MCF 10A (cell line): Measurements from ENCODE around the gene RNASEL. TPM values are rescaled to one million over a fixed set of nuclear protein-coding genes. Genes with fewer than 3 reads are reported as not detected.

Experiments
- BruUV-seq: library from RNA; stranded (reverse); fragments of 400-500 nt; replicated peaks from 2 replicates; lab custom pipeline; 2021; lab: Mats Ljungman, UMichigan
- CTCF ChIA-PET: fragments of 300-600 bp; sonication (Branson Sonifier 250); formaldehyde crosslinking; extraction: SDS; loops from one replicate; lab custom pipeline; 2021; ENCODE audit warnings: antibody characterized with exemption, inconsistent platforms; lab: Yijun Ruan, JAX
- POLR2A ChIA-PET: fragments of 300-600, 350-650 bp; sonication (Branson Sonifier 250); formaldehyde crosslinking; extraction: SDS; loops from one replicate; lab custom pipeline; 2020; ENCODE audit warnings: antibody characterized with exemption, inconsistent platforms; lab: Yijun Ruan, JAX
- DNase-seq: peaks from one replicate; pipeline ENCODE4 v3.0.0-alpha.2; 2018; ENCODE audit not compliant: unreplicated experiment
- H3K27ac Mint-ChIP-seq: one replicate; pipeline ENCODE4 v1.8.0; 2022; ENCODE audit warnings: mild to moderate bottlenecking, low read depth, mixed read lengths; ENCODE audit not compliant: unreplicated experiment
- H3K27me3 Mint-ChIP-seq: one replicate; pipeline ENCODE4 v1.8.0; 2022; ENCODE audit warnings: mixed read lengths; ENCODE audit not compliant: insufficient read depth, unreplicated experiment
- H3K36me3 Mint-ChIP-seq: one replicate; pipeline ENCODE4 v1.8.0; 2022; ENCODE audit warnings: mild to moderate bottlenecking, moderate library complexity, mixed read lengths; ENCODE audit not compliant: insufficient read depth, unreplicated experiment
- H3K4me1 Mint-ChIP-seq: one replicate; pipeline ENCODE4 v1.8.0; 2022; ENCODE audit warnings: mixed read lengths; ENCODE audit not compliant: insufficient read depth, unreplicated experiment
- H3K4me3 Mint-ChIP-seq: one replicate; pipeline ENCODE4 v1.8.0; 2022; ENCODE audit warnings: mild to moderate bottlenecking, moderate library complexity, mixed read lengths; ENCODE audit not compliant: unreplicated experiment
- H3K9me3 Mint-ChIP-seq: one replicate; pipeline ENCODE4 v1.8.0; 2022; ENCODE audit warnings: mixed read lengths; ENCODE audit not compliant: unreplicated experiment
- CTCF ChIP-seq: fragments of 200-600 bp; IDR thresholded peaks from one replicate; pipeline ENCODE4 v1.8.0; 2022; ENCODE audit warnings: antibody characterized with exemption, mild to moderate bottlenecking; ENCODE audit not compliant: unreplicated experiment
- intact Hi-C: fragments of 100-400 bp; cut with micrococcal nuclease; formaldehyde crosslinking; loops from 2 replicates; pipeline ENCODE4 v1.14.1; 2022
- total RNA-seq: library from RNA; stranded (reverse); gene quantifications from 2 replicates; pipeline ENCODE4 v1.2.3, GENCODE V29; 2022

Gene RNASEL
- total RNA-seq, 1 experiment from 2014 or later = 4.2 TPM

GRCh38 chr1:182611787-182612186 lies 22.7 kb upstream of the RNASEL start:
- Mint-ChIP-seq H3K9me3 (no peaks in the 10 kb centered on the region), H3K27ac (no peak overlapping the region), H3K27me3 (no peaks in the 10 kb centered on the region), H3K36me3 (no peaks in the 10 kb centered on the region), H3K4me1 (peaks cover 19% of the 10 kb centered on the region), H3K4me3 (no peak overlapping the region)
- CTCF ChIA-PET = interaction anchor here (0.6 to 4.2 kb wide), 13 partner anchors 8 to 566 kb away, joined by 3 to 24 read pairs (median 3); no protein-coding TSS in a partner anchor
- TF ChIP-seq CTCF = no peak
- intact Hi-C loops = loop anchor here (10.0 kb wide), 1 partner anchor 1427 kb away; no protein-coding TSS in a partner anchor
- no TSS peak for BruUV-seq
- no peak for DNase-seq
- POLR2A ChIA-PET = interaction anchor here (1.2 kb wide), 1 partner anchor 8 kb away, joined by 4 read pairs; no protein-coding TSS in a partner anchor

GRCh38 chr1:182611326-182611725 lies 22.3 kb upstream of the RNASEL start:
- TF ChIP-seq CTCF = no peak
- intact Hi-C loops = loop anchor here (10.0 kb wide), 1 partner anchor 1427 kb away; no protein-coding TSS in a partner anchor
- no TSS peak for BruUV-seq
- ChIA-PET POLR2A (no interaction called here), CTCF (interaction anchor here (0.6 to 4.2 kb wide), 6 partner anchors 9 to 566 kb away, joined by 3 to 24 read pairs (median 5); no protein-coding TSS in a partner anchor)
- Mint-ChIP-seq H3K36me3 (no peaks in the 10 kb centered on the region), H3K27me3 (no peaks in the 10 kb centered on the region), H3K9me3 (no peaks in the 10 kb centered on the region), H3K27ac (no peak overlapping the region), H3K4me1 (peaks cover 14% of the 10 kb centered on the region), H3K4me3 (no peak overlapping the region)
- DNase-seq = no peak

- intact Hi-C loops = loop anchor here (10.0 kb wide), 1 partner anchor 1426 kb away; no protein-coding TSS in a partner anchor
- ChIA-PET POLR2A (no interaction called here), CTCF (interaction anchor here (23.4 kb wide), 1 partner anchor 177 kb away, joined by 991 read pairs; the partner anchor contains the start of gene NPL)
- Mint-ChIP-seq H3K4me3 (no peak overlapping the region), H3K36me3 (no peaks in the 10 kb centered on the region), H3K4me1 (peaks cover 8% of the 10 kb centered on the region), H3K9me3 (no peaks in the 10 kb centered on the region), H3K27me3 (no peaks in the 10 kb centered on the region), H3K27ac (no peak overlapping the region)
- BruUV-seq = no TSS peak
- no peak for TF ChIP-seq CTCF
- no peak for DNase-seq
These were observed 21.6 kb upstream of the RNASEL start for GRCh38 chr1:182610606-182611194.

- Mint-ChIP-seq H3K36me3 (no peaks in the 10 kb centered on the region), H3K4me1 (peaks cover 6% of the 10 kb centered on the region), H3K4me3 (no peak overlapping the region), H3K9me3 (no peaks in the 10 kb centered on the region), H3K27me3 (no peaks in the 10 kb centered on the region), H3K27ac (no peak overlapping the region)
- CTCF ChIA-PET = interaction anchor here (0.5 to 23.4 kb wide), 6 partner anchors 14 to 201 kb away, joined by 3 to 991 read pairs (median 4); partner anchors contain the start of gene NPL
- DNase-seq = no peak
- BruUV-seq = no TSS peak
- intact Hi-C loops = no loop called here
- TF ChIP-seq CTCF = no peak
- POLR2A ChIA-PET = interaction anchor here (0.6 to 0.7 kb wide), 2 partner anchors 11 to 158 kb away, joined by 3 to 4 read pairs; no protein-coding TSS in a partner anchor
These were observed 20.0 kb upstream of the RNASEL start for GRCh38 chr1:182608845-182609610.
